IMR-90 (cell line): Measurements from ENCODE around the gene WDR5. TPM values are rescaled to one million over a fixed set of nuclear protein-coding genes. Genes with fewer than 3 reads are reported as not detected.
A peak's percentile ranks its signal among the peaks of the same experiment; 100 is the strongest.

ENCODE experiments used
- ATAC-seq: fragments of 200-7000 bp; cut with Tn5 transposase; 2 replicates; pipeline ENCODE4 v1.9.1; 2020; ENCODE audit warnings: low read depth, mild to moderate bottlenecking, moderate library complexity
- BruUV-seq: library from RNA; stranded (reverse); fragments of 400-500 nt; replicated peaks from 2 replicates; lab custom pipeline; 2021; lab: Mats Ljungman, UMichigan
- CTCF ChIA-PET: fragments of 300-600 bp; formaldehyde crosslinking; extraction: SDS; loops from one replicate; lab custom pipeline; 2021; ENCODE audit warnings: antibody characterized with exemption; lab: Yijun Ruan, JAX
- POLR2A ChIA-PET: fragments of 300-600 bp; sonication (Branson Sonifier 250); formaldehyde crosslinking; loops from one replicate; lab custom pipeline; 2022; ENCODE audit warnings: antibody characterized with exemption; ENCODE audit not compliant: unreplicated experiment; lab: Charles Lee
- DNase-seq: peaks from one replicate; pipeline ENCODE4 v3.0.0; 2013
- H2AFZ ChIP-seq: replicated peaks from 2 replicates; pipeline ENCODE3; 2013; ENCODE audit warnings: low read length, mild to moderate bottlenecking; ENCODE audit not compliant: poor library complexity
- H2AK5ac ChIP-seq: 2 replicates; pipeline ENCODE4 v1.6.1; 2013; ENCODE audit warnings: low read depth, low read length, inconsistent platforms
- H2AK9ac ChIP-seq: replicated peaks from 2 replicates; pipeline ENCODE3; 2013; ENCODE audit warnings: mild to moderate bottlenecking, low read depth, low read length, moderate library complexity; ENCODE audit not compliant: poor library complexity
- H2BK120ac ChIP-seq: 2 replicates; pipeline ENCODE4 v1.6.1; 2013; ENCODE audit warnings: low read depth, low read length, inconsistent platforms
- H2BK15ac ChIP-seq: 3 replicates; pipeline ENCODE4 v1.6.1; 2013; ENCODE audit warnings: low read depth, low read length, inconsistent platforms
- H2BK20ac ChIP-seq: 2 replicates; pipeline ENCODE4 v1.6.1; 2013; ENCODE audit warnings: low read depth, mild to moderate bottlenecking, inconsistent platforms, low read length, moderate library complexity
- H2BK5ac ChIP-seq: 2 replicates; pipeline ENCODE4 v1.6.1; 2013; ENCODE audit warnings: mild to moderate bottlenecking, low read depth, low read length, inconsistent platforms; ENCODE audit not compliant: poor library complexity, severe bottlenecking
- H3K14ac ChIP-seq: replicated peaks from 2 replicates; pipeline ENCODE4 v1.6.1; 2013; ENCODE audit warnings: low read depth, low read length, inconsistent platforms
- H3K18ac ChIP-seq: 2 replicates; pipeline ENCODE4 v1.6.1; 2013; ENCODE audit warnings: low read depth, low read length, control low read depth
- H3K23ac ChIP-seq: 2 replicates; pipeline ENCODE4 v1.6.1; 2013; ENCODE audit warnings: low read depth, low read length, inconsistent platforms
- H3K27ac ChIP-seq: 2 replicates; pipeline ENCODE4 v1.5.1; 2013; ENCODE audit warnings: mild to moderate bottlenecking, control low read depth, low read length; ENCODE audit not compliant: insufficient read depth
- H3K27me3 ChIP-seq: 2 replicates; pipeline ENCODE4 v1.6.1; 2013; ENCODE audit warnings: low read length; ENCODE audit not compliant: control insufficient read depth, insufficient read depth
- H3K36me3 ChIP-seq: 2 replicates; pipeline ENCODE4 v1.6.1; 2013; ENCODE audit warnings: low read length, mixed read lengths; ENCODE audit not compliant: control insufficient read depth, insufficient read depth
- H3K4ac ChIP-seq: 2 replicates; pipeline ENCODE4 v1.6.1; 2013; ENCODE audit warnings: low read depth, low read length, inconsistent platforms
- H3K4me1 ChIP-seq: 2 replicates; pipeline ENCODE4 v1.6.1; 2013; ENCODE audit warnings: low read length, mixed read lengths; ENCODE audit not compliant: control insufficient read depth, insufficient read depth
- H3K4me2 ChIP-seq: 2 replicates; pipeline ENCODE4 v1.6.1; 2013; ENCODE audit warnings: low read depth, mild to moderate bottlenecking, control low read depth, low read length, moderate library complexity
- H3K4me3 ChIP-seq: 2 replicates; pipeline ENCODE4 v1.5.1; 2013; ENCODE audit warnings: low read depth, mild to moderate bottlenecking, control low read depth, low read length, moderate library complexity; ENCODE audit not compliant: insufficient read depth
- H3K56ac ChIP-seq: 2 replicates; pipeline ENCODE4 v1.6.1; 2013; ENCODE audit warnings: low read length, inconsistent platforms; ENCODE audit not compliant: insufficient read depth; ENCODE audit errors: extremely low read depth
- H3K79me1 ChIP-seq, 2 experiments: 2 replicates each; pipeline ENCODE4 v1.6.1; 2013; ENCODE audit warnings: low read length in 2 of 2, inconsistent platforms in 1 of 2, low read depth in 1 of 2
- H3K9ac ChIP-seq: 2 replicates; pipeline ENCODE4 v1.6.1; 2013; ENCODE audit warnings: low read depth, low read length, control low read depth
- H3K9me1 ChIP-seq: 2 replicates; pipeline ENCODE4 v1.6.1; 2013; ENCODE audit warnings: low read length, inconsistent platforms; ENCODE audit not compliant: insufficient read depth
- H3K9me3 ChIP-seq: 2 replicates; pipeline ENCODE4 v1.6.1; 2013; ENCODE audit warnings: low read length; ENCODE audit not compliant: control insufficient read depth, insufficient read depth
- H4K20me1 ChIP-seq: 2 replicates; pipeline ENCODE4 v1.6.1; 2013; ENCODE audit warnings: low read length, inconsistent platforms; ENCODE audit not compliant: insufficient read depth
- H4K5ac ChIP-seq: 2 replicates; pipeline ENCODE4 v1.6.1; 2013; ENCODE audit warnings: mild to moderate bottlenecking, low read depth, low read length, control low read depth
- H4K8ac ChIP-seq, 2 experiments: 2 replicates each; pipeline ENCODE4 v1.6.1; 2013; ENCODE audit warnings: low read depth in 2 of 2, low read length in 2 of 2, control low read depth in 1 of 2, inconsistent platforms in 1 of 2
- H4K91ac ChIP-seq: 2 replicates; pipeline ENCODE4 v1.6.1; 2013; ENCODE audit warnings: low read depth, low read length, inconsistent platforms; ENCODE audit not compliant: insufficient read depth
- CEBPB ChIP-seq: IDR thresholded peaks from 2 replicates; pipeline ENCODE4 v1.6.1; 2012; ENCODE audit warnings: low read depth, low read length, improper control_type of control experiment
- FOS ChIP-seq: fragments of 150-350 bp; IDR thresholded peaks from 2 replicates; pipeline ENCODE4 v1.6.1; 2016; ENCODE audit warnings: low read depth, low read length
- WGBS, 2 experiments: methylation state at CpG; one replicate each; pipeline versions ENCODE4 v1.1.5 to v1.1.7; 2013; ENCODE audit warnings: missing lambda C conversion rate in 2 of 2; ENCODE audit not compliant: insufficient read length in 1 of 2; ENCODE audit errors: extremely low coverage in 2 of 2; 5-methylcytosine and 5-hydroxymethylcytosine counted together
- dilution Hi-C: fragments of 300-500 bp; cut with HindIII; formaldehyde crosslinking; loops from one replicate; pipeline ENCODE4 v1.14.3; 2018; ENCODE audit warnings: low sequenced_read_pairs; ENCODE audit not compliant: unreplicated experiment
- in situ Hi-C: fragments of 300-500 bp; cut with MboI; formaldehyde crosslinking; loops from 3 replicates; pipeline ENCODE4 v1.14.3; 2019; ENCODE audit warnings: low sequenced_read_pairs, inconsistent platforms, mixed read lengths
- intact Hi-C: fragments of 100-400 bp; cut with micrococcal nuclease; formaldehyde crosslinking; loops from 2 replicates; pipeline ENCODE4 v1.10.0; 2022
- polyA plus RNA-seq, 3 experiments: library from polyadenylated mRNA; depleted of rRNA; stranded (reverse); fragments of >200 nt; gene quantifications; 2 replicates each; pipeline ENCODE4 v1.2.3, GENCODE V29; 2012; ENCODE audit warnings: low replicate concordance in 1 of 3
- total RNA-seq: library from RNA; depleted of rRNA; stranded (reverse); fragments of >200 nt; gene quantifications from 2 replicates; pipeline ENCODE4 v1.2.3, GENCODE V29; 2012

The WDR5 gene
- total and polyA plus RNA-seq, 2 of the 4 experiments (the other 2 are of a cell fraction), result 18.3 to 26.6 TPM

- Histone ChIP-seq H3K4me1 (peaks cover 14% of the 10 kb centered on the region), H4K8ac (peak overlapping the region in 1 of 2 experiments; percentile 48; a peak in 1 of 4 replicates), H4K91ac (peak overlapping the region; percentile 56; the same call in 1 of the 2 replicates), H2AFZ (peak overlapping the region; percentile 55), H2BK5ac (peak overlapping the region; percentile 67), H2AK5ac (peak overlapping the region; percentile 43; the same call in 1 of the 2 replicates), H3K56ac (no peak overlapping the region), H3K9me1 (peaks cover 16% of the 10 kb centered on the region; the same call in 1 of the 2 replicates), H3K36me3 (no peaks in the 10 kb centered on the region), H2BK15ac (no peak overlapping the region), H3K27ac (peak overlapping the region; percentile 49), H3K4me3 (no peak overlapping the region), H2BK120ac (peak overlapping the region; percentile 82), H3K79me1 (peaks cover 0 to 8% of the 10 kb centered on the region in 2 experiments; a peak in 2 of 4 replicates), H3K18ac (no peak overlapping the region), H4K20me1 (no peaks in the 10 kb centered on the region), H3K27me3 (no peaks in the 10 kb centered on the region), H4K5ac (peak overlapping the region; percentile 34; the same call in 1 of the 2 replicates), H2AK9ac (peak overlapping the region; percentile 91), H2BK20ac (peak overlapping the region; percentile 29; the same call in 1 of the 2 replicates), H3K9ac (no peak overlapping the region), H3K4ac (peak overlapping the region; percentile 66), H3K9me3 (no peaks in the 10 kb centered on the region), H3K23ac (peak overlapping the region; percentile 76; the same call in 1 of the 2 replicates), H3K4me2 (peak overlapping the region; percentile 22; the same call in 1 of the 2 replicates), H3K14ac (no peak overlapping the region; the same call in 1 of the 2 replicates)
- peak; percentile 5; the same call in 1 of the 2 replicates for ATAC-seq
- ChIA-PET POLR2A (interaction anchor here (0.6 kb wide), 1 partner anchor 628 kb away, joined by 3 read pairs; no protein-coding TSS in a partner anchor), CTCF (interaction anchor here (0.7 to 1.4 kb wide), 3 partner anchors 9 to 276 kb away, joined by 3 to 4 read pairs (median 3); no protein-coding TSS in a partner anchor)
- no TSS peak for BruUV-seq
- DNase-seq, result peak; percentile 69
- intact Hi-C loops, result loop anchor here (5.0 to 10.0 kb wide), 2 partner anchors 477 to 560 kb away; partner anchors contain the start of gene COL5A1
- dilution Hi-C loops, result no loop called here
- WGBS, 2 experiments, result no CpG with 5 or more reads among the region's 4 CpGs
- TF ChIP-seq CEBPB, result no peak
- peak; percentile 40; the same call in 1 of the 2 replicates for TF ChIP-seq FOS
- in situ Hi-C loops, result loop anchor here (5.0 to 10.0 kb wide), 3 partner anchors 155 to 497 kb away; no protein-coding TSS in a partner anchor
Observed at GRCh38 chr9:134167530-134167931, 31.6 kb downstream of the WDR5 start.
